T-helper 17 cell (primary cell): Measurements from ENCODE around the gene DENND1B. TPM values are rescaled to one million over a fixed set of nuclear protein-coding genes. Genes with fewer than 3 reads are reported as not detected.

Experiments used
- ATAC-seq: fragments of 150-1000 bp; cut with Tn5 transposase; 2 replicates; pipeline ENCODE4 v1.10.0; 2021; ENCODE audit warnings: mild to moderate bottlenecking, moderate library complexity
- DNase-seq, 3 donors: peaks; one replicate each; pipeline versions ENCODE4 v3.0.0 to v3.0.0-alpha.2; 2020 to 2021
- H3K9me3 ChIP-seq: one replicate; pipeline ENCODE4 v1.7.0; 2013; ENCODE audit warnings: low read length, mild to moderate bottlenecking; ENCODE audit not compliant: control insufficient read depth, poor library complexity, severe bottlenecking
- H3K27ac Mint-ChIP-seq: one replicate; pipeline ENCODE4 v1.8.0; 2022; ENCODE audit warnings: mild to moderate bottlenecking, moderate library complexity, mixed read lengths
- H3K27me3 Mint-ChIP-seq: one replicate; pipeline ENCODE4 v1.8.0; 2022; ENCODE audit warnings: mixed read lengths
- H3K36me3 Mint-ChIP-seq: one replicate; pipeline ENCODE4 v1.8.0; 2022; ENCODE audit warnings: low read depth, mixed read lengths
- H3K4me1 Mint-ChIP-seq: one replicate; pipeline ENCODE4 v1.8.0; 2022; ENCODE audit warnings: mild to moderate bottlenecking, mixed read lengths
- H3K4me3 Mint-ChIP-seq: one replicate; pipeline ENCODE4 v1.8.0; 2022; ENCODE audit warnings: mild to moderate bottlenecking, moderate library complexity, mixed read lengths
- total RNA-seq, 4 donors: library from RNA in 2 of 4; stranded (reverse) in 2 of 4; gene quantifications; one replicate each; pipeline ENCODE4 v1.2.3 and lab custom pipeline; 2022 to 2026

The DENND1B gene
- total RNA-seq, 2 donors from 2014 or later = 32.4 to 35.6 TPM

GRCh38 chr1:197663162-197663953 is 111.9 kb downstream of the DENND1B start:
- DNase-seq (no peak), ATAC-seq (no peak)
- H3K27ac Mint-ChIP-seq = no peak overlapping the region
- no peaks in the 10 kb centered on the region for H3K36me3 Mint-ChIP-seq
- H3K9me3 ChIP-seq = no peaks in the 10 kb centered on the region
- no peaks in the 10 kb centered on the region for H3K27me3 Mint-ChIP-seq
- H3K4me3 Mint-ChIP-seq = no peak overlapping the region
- H3K4me1 Mint-ChIP-seq = peaks cover 7% of the 10 kb centered on the region

DNA sequence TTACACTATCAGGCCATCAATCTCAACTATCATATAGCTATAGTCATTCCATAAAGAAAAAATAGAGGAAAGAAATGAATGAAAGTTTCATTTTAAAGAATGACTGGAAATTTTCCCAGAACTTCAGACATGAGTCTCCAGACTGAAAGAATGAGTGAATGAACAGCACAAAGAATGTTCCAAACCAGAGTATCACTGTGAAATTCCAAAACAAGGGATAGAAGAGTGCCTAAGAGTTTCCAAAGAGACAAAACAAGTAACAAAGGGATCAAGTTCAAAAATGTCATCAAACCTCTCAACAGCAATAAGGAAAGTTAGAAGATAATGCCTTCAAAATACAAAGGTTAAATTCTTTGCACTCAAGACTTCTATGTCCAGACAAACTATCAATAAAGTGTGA is 114.9 kb downstream of the DENND1B start:
- no peak overlapping the region for H3K27ac Mint-ChIP-seq
- ATAC-seq = no peak
- H3K9me3 ChIP-seq = no peaks in the 10 kb centered on the region
- DNase-seq = no peak
- H3K27me3 Mint-ChIP-seq = no peaks in the 10 kb centered on the region
- H3K4me3 Mint-ChIP-seq = no peak overlapping the region
- peaks cover 10% of the 10 kb centered on the region for H3K4me1 Mint-ChIP-seq
- H3K36me3 Mint-ChIP-seq = peaks cover 4% of the 10 kb centered on the region

DNA sequence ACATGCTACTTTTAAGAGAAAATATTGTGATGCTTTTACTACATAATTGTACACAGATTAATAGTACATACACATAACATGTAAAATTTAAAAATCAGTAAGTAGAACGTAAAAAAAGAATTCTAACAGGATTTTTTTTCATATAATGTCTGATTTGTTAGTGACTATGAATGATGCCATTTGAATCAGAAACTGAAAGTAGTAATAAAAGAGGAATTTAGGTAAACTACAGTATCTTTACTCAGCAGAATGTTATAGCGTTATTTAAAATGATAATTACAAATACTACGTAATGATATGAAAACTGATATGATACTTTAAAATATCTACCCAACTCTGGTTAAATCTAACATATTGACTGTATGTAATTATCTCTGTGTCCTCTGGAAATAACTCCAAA is 116.1 kb downstream of the DENND1B start:
- Mint-ChIP-seq H3K27me3 (no peaks in the 10 kb centered on the region), H3K27ac (peak overlapping the region; percentile 74), H3K4me3 (peak overlapping the region; percentile 9), H3K4me1 (peaks cover 10% of the 10 kb centered on the region), H3K36me3 (peaks cover 4% of the 10 kb centered on the region)
- H3K9me3 ChIP-seq = no peaks in the 10 kb centered on the region
- no peak for ATAC-seq
- no peak for DNase-seq

GRCh38 chr1:197649188-197649587 is 126.1 kb downstream of the DENND1B start:
- Mint-ChIP-seq H3K36me3 (peaks cover 8% of the 10 kb centered on the region), H3K4me3 (no peak overlapping the region), H3K27me3 (no peaks in the 10 kb centered on the region), H3K27ac (no peak overlapping the region), H3K4me1 (peaks cover 5% of the 10 kb centered on the region)
- no peak for ATAC-seq
- H3K9me3 ChIP-seq = no peaks in the 10 kb centered on the region
- DNase-seq = no peak

DNA sequence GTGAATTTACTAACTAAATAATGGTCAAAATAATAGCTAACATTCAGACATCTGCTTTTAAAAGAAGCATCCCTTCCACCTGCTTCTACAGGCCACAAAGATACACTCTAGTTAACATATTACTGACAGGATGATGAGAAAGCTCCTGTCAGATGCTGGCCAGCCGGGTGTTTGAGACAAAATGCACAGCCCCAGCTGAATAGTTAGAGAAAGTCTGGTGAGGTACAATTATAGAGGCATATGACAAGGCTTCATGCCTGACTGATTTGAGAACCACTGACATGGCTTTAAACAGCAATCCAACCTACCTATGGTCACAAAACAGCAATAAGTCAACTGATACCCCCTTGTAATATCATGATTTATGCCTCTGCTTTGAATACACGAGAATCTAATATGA is 137.0 kb downstream of the DENND1B start:
- DNase-seq (no peak), ATAC-seq (no peak)
- no peaks in the 10 kb centered on the region for H3K9me3 ChIP-seq
- Mint-ChIP-seq H3K36me3 (peaks cover 11% of the 10 kb centered on the region), H3K4me1 (peaks cover 5% of the 10 kb centered on the region), H3K27ac (no peak overlapping the region), H3K27me3 (no peaks in the 10 kb centered on the region), H3K4me3 (no peak overlapping the region)

DNA sequence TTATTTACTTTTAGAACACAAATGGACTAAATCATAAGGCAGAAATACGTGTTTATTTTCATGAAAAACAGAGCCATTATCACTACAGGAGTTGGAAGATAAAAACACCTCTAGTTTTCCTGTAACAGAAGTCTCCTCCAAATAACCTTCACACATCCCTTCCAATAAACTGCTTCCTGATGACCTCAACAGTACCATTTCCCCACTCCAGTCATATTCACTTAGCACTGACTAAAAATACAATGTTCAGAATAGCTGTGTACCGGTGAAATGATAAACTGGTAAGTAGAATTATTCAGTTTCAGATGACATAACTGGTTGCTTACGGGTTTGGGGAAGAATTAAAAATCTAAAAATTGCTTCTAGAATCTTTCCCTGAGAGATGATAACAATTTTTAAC is 137.9 kb downstream of the DENND1B start:
- Mint-ChIP-seq H3K27ac (no peak overlapping the region), H3K36me3 (peaks cover 15% of the 10 kb centered on the region), H3K4me3 (no peak overlapping the region), H3K4me1 (peaks cover 5% of the 10 kb centered on the region), H3K27me3 (no peaks in the 10 kb centered on the region)
- DNase-seq = no peak
- ATAC-seq = no peak
- H3K9me3 ChIP-seq = no peaks in the 10 kb centered on the region

- ATAC-seq (no peak), DNase-seq (no peak)
- Mint-ChIP-seq H3K4me3 (no peak overlapping the region), H3K36me3 (peaks cover 13% of the 10 kb centered on the region), H3K27ac (no peak overlapping the region), H3K4me1 (peaks cover 5% of the 10 kb centered on the region), H3K27me3 (no peaks in the 10 kb centered on the region)
- H3K9me3 ChIP-seq = no peaks in the 10 kb centered on the region
These were observed 141.7 kb downstream of the DENND1B start for GRCh38 chr1:197633447-197634078.

DNA sequence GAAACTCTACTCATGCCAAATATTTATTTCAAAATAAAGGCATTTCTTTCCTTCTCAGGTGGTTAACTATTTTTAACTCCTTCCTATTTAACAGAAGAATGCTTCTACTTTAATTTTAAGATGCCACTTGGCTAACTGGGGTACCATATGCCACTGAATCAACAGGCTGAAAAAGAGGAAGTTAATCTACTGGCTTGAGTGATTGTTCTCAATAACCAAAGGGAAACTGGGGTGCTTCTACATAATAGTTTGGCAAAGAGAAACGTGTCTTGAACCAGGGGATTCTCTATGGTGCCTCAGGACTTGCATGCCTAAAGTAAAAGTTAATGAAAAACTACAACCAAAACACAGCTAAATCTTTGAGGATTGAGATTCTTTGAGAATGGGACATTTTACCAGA is 142.6 kb downstream of the DENND1B start:
- Mint-ChIP-seq H3K4me1 (peaks cover 5% of the 10 kb centered on the region), H3K4me3 (no peak overlapping the region), H3K27me3 (no peaks in the 10 kb centered on the region), H3K27ac (no peak overlapping the region), H3K36me3 (peaks cover 13% of the 10 kb centered on the region)
- ATAC-seq (no peak), DNase-seq (no peak)
- no peaks in the 10 kb centered on the region for H3K9me3 ChIP-seq

GRCh38 chr1:197632005-197632404 is 143.3 kb downstream of the DENND1B start:
- no peaks in the 10 kb centered on the region for H3K27me3 Mint-ChIP-seq
- no peak for DNase-seq
- H3K4me3 Mint-ChIP-seq = no peak overlapping the region
- peaks cover 5% of the 10 kb centered on the region for H3K4me1 Mint-ChIP-seq
- H3K36me3 Mint-ChIP-seq = peaks cover 13% of the 10 kb centered on the region
- H3K27ac Mint-ChIP-seq = no peak overlapping the region
- H3K9me3 ChIP-seq = no peaks in the 10 kb centered on the region
- ATAC-seq = no peak

GRCh38 chr1:197622371-197622770 is 152.9 kb downstream of the DENND1B start:
- Mint-ChIP-seq H3K4me3 (no peak overlapping the region), H3K4me1 (peaks cover 6% of the 10 kb centered on the region), H3K36me3 (no peaks in the 10 kb centered on the region), H3K27ac (no peak overlapping the region), H3K27me3 (no peaks in the 10 kb centered on the region)
- DNase-seq (no peak), ATAC-seq (no peak)
- no peaks in the 10 kb centered on the region for H3K9me3 ChIP-seq

DNA sequence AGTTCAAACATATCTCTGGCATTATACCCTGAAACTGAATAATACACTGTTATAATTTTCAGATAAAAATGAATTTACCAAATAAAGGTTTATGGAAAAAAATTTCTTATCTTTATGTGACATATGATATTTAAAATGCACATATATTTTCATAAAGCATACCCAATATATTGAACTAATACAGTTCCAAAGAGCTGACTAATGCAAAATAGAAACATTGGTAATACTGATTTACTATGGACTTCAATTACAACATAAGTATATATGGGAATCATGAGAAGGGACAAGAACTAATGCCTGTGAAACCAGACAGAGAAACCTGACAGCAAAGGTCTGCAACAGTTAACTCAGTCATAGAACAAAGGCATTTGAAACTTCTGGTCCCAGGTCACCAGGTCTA is 153.5 kb downstream of the DENND1B start:
- no peaks in the 10 kb centered on the region for H3K9me3 ChIP-seq
- H3K4me1 Mint-ChIP-seq = peaks cover 6% of the 10 kb centered on the region
- no peak overlapping the region for H3K27ac Mint-ChIP-seq
- ATAC-seq (no peak), DNase-seq (no peak)
- H3K27me3 Mint-ChIP-seq = no peaks in the 10 kb centered on the region
- H3K36me3 Mint-ChIP-seq = no peaks in the 10 kb centered on the region
- H3K4me3 Mint-ChIP-seq = no peak overlapping the region

DNA sequence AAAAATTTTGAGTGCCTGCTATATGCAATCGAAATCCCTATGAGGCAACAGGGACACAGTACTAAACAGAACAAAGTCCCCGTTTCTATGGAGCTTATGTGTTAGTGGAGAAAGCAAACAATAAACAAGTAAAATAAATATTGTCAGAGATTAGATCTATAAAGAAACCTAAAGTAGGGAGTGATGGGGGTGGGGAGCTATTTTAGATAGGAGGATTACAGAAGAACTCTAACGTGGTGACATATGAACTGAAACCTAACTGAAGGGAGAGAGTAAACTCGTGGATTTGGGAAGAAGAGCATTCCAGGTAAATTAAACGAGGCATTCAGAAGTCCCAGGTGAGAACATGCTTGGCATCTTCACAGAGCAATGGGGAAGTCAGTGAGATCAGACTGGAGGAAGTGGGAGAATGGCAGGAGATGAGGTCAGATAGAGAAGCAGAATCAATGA is 154.5 kb downstream of the DENND1B start:
- Mint-ChIP-seq H3K27ac (no peak overlapping the region), H3K4me3 (no peak overlapping the region), H3K36me3 (no peaks in the 10 kb centered on the region), H3K4me1 (peaks cover 6% of the 10 kb centered on the region), H3K27me3 (no peaks in the 10 kb centered on the region)
- ATAC-seq (no peak), DNase-seq (no peak)
- H3K9me3 ChIP-seq = no peaks in the 10 kb centered on the region

DNA sequence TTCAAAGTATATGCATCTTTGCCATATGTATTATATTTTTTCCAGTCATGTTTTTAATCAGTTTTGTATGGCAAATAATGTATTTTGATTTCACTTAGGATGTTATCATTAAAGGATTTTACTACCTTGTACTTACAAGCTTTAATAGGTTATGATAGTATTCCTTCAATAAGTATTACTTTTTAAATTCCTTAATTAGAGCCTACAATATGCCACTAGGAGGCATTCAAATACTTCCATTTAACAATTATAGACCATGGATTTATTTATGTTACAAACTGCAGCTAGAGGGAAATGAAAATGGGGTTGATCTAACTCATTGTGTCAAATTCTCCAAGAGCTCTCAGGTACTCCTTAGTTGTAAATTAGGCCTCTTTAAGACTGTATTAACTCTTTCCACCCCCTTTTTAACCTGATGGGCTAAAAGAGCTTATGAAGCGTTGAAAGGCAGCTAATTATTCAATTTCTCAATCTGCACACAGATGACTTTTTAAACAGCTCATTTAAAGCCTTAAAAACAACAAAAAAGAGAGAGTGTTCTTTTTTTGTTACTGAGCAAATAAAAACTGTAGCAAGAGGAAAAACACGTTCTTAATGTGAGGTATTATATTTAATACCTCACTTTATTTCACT is 156.2 kb downstream of the DENND1B start:
- Mint-ChIP-seq H3K36me3 (no peaks in the 10 kb centered on the region), H3K27me3 (no peaks in the 10 kb centered on the region), H3K27ac (no peak overlapping the region), H3K4me3 (no peak overlapping the region), H3K4me1 (peaks cover 6% of the 10 kb centered on the region)
- H3K9me3 ChIP-seq = no peaks in the 10 kb centered on the region
- no peak for ATAC-seq
- no peak for DNase-seq
